Thyroid gland (tissue), 4 donors: ENCODE measurements around the gene ZNF740. TPM values are rescaled to one million over a fixed set of nuclear protein-coding genes. Genes with fewer than 3 reads are reported as not detected.
"Not testable (repeated sequence)": the region's sequence is repeated elsewhere in the genome, so short reads cannot be mapped to it uniquely, and the experiment has no call there.

Experiments
- DNase-seq, 2 donors: peaks; one replicate each; pipeline ENCODE4 v3.0.0-alpha.2; 2019
- H3K27ac ChIP-seq, 3 donors: fragments of 200-600 bp; sonication (generic); 1 replicate in 2 of 3; 2 replicates in 1 of 3; pipeline ENCODE4 v1.5.1; 2016 to 2019; ENCODE audit warnings: mild to moderate bottlenecking in 1 of 3, moderate library complexity in 1 of 3
- H3K27me3 ChIP-seq: fragments of 200-600 bp; sonication (generic); one replicate; pipeline ENCODE4 v1.5.1; 2019
- H3K36me3 ChIP-seq, 2 donors: fragments of 200-600 bp; sonication (generic); one replicate each; pipeline ENCODE4 v1.5.1; 2016 to 2019
- H3K4me1 ChIP-seq, 2 donors: fragments of 200-600 bp; sonication (generic); one replicate each; pipeline ENCODE4 v1.5.1; 2017 to 2019
- H3K4me3 ChIP-seq, 3 donors: fragments of 200-600 bp; sonication (generic); replicated peaks in 1 of 3; 1 replicate in 2 of 3; 2 replicates in 1 of 3; pipeline ENCODE4 v1.5.1; 2016; ENCODE audit warnings: mild to moderate bottlenecking in 1 of 3
- H3K9me3 ChIP-seq: fragments of 200-600 bp; sonication (generic); one replicate; pipeline ENCODE4 v1.5.1; 2017
- POLR2A ChIP-seq, 2 donors: fragments of 450-650 bp; IDR thresholded peaks; one replicate each; pipeline ENCODE4 v1.6.1; 2017; ENCODE audit warnings: antibody characterized with exemption in 2 of 2, mild to moderate bottlenecking in 2 of 2, moderate library complexity in 1 of 2
- WGBS, 2 donors: methylation state at CpG; one replicate each; pipeline ENCODE4 v1.1.5; 2017; 5-methylcytosine and 5-hydroxymethylcytosine counted together
- intact Hi-C: fragments of 100-400 bp; cut with DNase I; formaldehyde crosslinking; loops from one replicate; pipeline ENCODE4 v1.15.1; 2023
- total RNA-seq, 4 donors: library from RNA; depleted of rRNA; stranded (reverse); fragments of >200 nt; gene quantifications; one replicate each; pipeline ENCODE4 v1.2.3, GENCODE V29; 2016
- TF ChIP-seq, protein P1 (sequence below), 6 experiments: fragments of 200-600 bp in 3 of 6; fragments of 450-650 bp in 3 of 6; sonication (generic) in 3 of 6; IDR thresholded peaks; one replicate each; pipeline ENCODE4 v1.5.1; 2016 to 2019; ENCODE audit warnings: antibody characterized with exemption in 6 of 6, mild to moderate bottlenecking in 2 of 6, inconsistent platforms in 1 of 6, moderate library complexity in 1 of 6

Gene ZNF740
- total RNA-seq, 4 donors from 2014 or later = 16.5 to 22.8 (median 20.6) TPM

DNA sequence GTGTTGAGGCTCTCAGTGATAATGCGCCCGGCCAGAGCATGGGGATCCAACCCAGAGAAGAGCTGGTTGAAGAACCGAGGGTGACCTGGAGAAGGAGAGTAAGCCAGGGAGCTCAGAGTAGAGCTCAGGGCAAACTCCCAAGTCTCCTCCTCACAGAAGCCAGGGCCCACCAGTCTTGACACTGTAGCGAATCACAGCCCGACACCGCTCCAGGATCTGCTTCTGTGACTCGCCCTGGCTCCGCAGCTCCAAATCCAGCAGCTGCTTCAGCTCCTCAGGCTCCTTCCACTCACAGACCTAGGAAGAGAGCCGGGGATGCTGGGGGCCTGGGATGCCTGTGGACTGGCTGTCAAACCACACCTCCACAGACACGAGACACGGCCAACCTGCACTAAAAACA, 8.2 kb upstream of the ZNF740 start:
- Histone ChIP-seq H3K9me3 (no peaks in the 10 kb centered on the region), H3K4me1 (no peaks in the 10 kb centered on the region), H3K27me3 (no peaks in the 10 kb centered on the region), H3K4me3 (no peak overlapping the region), H3K27ac (no peak overlapping the region), H3K36me3 (peaks cover 0 to 4% of the 10 kb centered on the region in 2 donors)
- WGBS, 2 donors = 93 to 95% methylated on average over 11 of the region's 11 CpGs
- TF ChIP-seq, protein P1, sequence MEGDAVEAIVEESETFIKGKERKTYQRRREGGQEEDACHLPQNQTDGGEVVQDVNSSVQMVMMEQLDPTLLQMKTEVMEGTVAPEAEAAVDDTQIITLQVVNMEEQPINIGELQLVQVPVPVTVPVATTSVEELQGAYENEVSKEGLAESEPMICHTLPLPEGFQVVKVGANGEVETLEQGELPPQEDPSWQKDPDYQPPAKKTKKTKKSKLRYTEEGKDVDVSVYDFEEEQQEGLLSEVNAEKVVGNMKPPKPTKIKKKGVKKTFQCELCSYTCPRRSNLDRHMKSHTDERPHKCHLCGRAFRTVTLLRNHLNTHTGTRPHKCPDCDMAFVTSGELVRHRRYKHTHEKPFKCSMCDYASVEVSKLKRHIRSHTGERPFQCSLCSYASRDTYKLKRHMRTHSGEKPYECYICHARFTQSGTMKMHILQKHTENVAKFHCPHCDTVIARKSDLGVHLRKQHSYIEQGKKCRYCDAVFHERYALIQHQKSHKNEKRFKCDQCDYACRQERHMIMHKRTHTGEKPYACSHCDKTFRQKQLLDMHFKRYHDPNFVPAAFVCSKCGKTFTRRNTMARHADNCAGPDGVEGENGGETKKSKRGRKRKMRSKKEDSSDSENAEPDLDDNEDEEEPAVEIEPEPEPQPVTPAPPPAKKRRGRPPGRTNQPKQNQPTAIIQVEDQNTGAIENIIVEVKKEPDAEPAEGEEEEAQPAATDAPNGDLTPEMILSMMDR (IDR thresholded peaks at IDR 0.05) = no peak
- TF ChIP-seq POLR2A (IDR thresholded peaks at IDR 0.05) = no peak
- no peak for DNase-seq
- intact Hi-C loops = no loop called here

DNA sequence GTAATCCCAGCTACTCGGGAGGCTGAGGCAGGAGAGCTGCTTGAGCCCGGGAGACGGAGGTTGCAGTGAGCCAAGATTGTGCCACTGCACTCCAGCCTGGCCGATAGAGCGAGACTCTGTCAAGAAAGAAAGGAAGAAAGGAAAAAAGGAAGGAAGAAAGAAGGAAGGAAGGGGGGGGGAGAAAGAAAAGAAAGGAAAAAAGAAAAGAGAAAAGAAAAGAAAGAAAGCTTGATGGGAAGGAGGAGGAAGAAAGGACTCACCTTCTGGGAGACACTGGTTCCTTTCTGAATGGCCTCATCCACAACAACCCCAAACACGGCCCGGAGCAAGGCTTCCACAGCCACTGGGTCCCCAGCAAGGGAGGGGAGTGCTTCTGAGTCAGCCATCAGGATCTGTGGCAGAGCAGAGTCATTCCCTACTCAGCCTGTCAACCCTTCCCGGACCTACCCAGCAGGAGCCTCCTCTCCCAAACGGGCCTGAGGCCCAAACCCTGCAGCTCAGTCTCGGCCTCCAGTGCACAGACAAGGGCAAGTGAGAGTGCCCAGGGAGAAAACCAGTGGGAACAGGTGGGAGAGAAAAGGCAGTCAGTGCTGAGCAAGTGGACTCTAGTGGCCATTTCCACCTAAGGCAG, 7.3 kb upstream of the ZNF740 start:
- intact Hi-C loops = no loop called here
- no peak for DNase-seq
- peaks cover 0 to 4% of the 10 kb centered on the region in 2 donors for H3K36me3 ChIP-seq
- H3K4me1 ChIP-seq = no peaks in the 10 kb centered on the region
- no peaks in the 10 kb centered on the region for H3K27me3 ChIP-seq
- WGBS, 2 donors = 87 to 92% methylated on average over 8 to 10 of the region's 10 CpGs
- no peak overlapping the region for H3K4me3 ChIP-seq
- H3K9me3 ChIP-seq = no peaks in the 10 kb centered on the region
- H3K27ac ChIP-seq = no peak overlapping the region
- no peak for TF ChIP-seq POLR2A (IDR thresholded peaks at IDR 0.05)
- TF ChIP-seq, protein P1 (IDR thresholded peaks at IDR 0.05) = no peak

DNA sequence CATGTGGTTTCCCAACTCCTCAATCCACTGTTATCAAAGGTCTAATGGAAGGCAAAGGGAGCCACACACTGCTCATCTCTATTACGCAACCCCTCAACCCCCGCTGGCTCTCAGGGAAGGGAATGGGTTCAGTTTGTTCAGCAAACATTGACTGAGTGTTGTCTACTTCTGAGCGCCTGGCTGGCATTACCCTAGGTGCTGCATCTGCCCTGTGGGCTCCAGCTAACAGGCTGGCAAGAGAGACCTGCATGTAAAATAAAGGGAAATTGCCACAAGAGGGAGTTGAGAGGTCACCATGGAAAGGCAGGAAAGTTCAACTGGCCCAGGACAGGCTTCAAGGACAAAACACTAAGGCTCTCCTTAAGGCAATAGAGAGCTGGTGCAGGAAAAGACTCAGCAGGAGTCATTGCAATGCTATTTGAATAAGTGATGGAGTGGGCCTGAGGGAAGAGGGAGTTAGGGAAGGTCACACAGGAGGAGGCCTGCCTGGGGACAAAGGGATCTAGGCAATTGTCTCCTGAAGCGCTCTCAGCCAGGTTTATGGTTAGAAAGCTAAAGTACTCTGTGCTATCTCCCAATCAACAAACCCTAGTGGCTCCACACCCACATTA, 5.5 kb upstream of the ZNF740 start:
- no peak for DNase-seq

DNA sequence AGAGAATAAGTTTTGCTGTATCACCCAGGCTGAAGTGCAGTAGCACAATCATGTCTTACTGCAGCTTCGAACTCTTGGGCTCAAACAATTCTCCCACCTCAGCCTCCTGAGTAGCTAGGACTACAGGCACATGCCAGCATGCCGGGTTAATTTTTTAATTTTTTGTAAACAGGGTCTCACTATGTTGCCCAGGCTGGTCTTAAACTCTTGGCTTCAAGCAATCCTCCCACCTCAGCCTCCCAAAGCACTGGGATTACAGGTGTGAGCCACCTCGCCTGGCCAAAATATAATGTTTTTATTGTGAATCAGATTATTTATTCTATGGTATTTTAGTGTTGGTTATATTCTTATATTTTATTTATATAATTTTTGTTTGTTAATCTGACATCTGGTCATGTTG, 3.8 kb upstream of the ZNF740 start:
- no peak overlapping the region for H3K4me3 ChIP-seq
- no peaks in the 10 kb centered on the region for H3K27me3 ChIP-seq
- WGBS, 2 donors = 98 to 99% methylated on average over 3 of the region's 3 CpGs
- intact Hi-C loops = no loop called here
- no peak for DNase-seq
- no peak overlapping the region for H3K27ac ChIP-seq
- H3K4me1 ChIP-seq = peaks cover 6 to 9% of the 10 kb centered on the region in 2 donors
- TF ChIP-seq, protein P1 (IDR thresholded peaks at IDR 0.05) = no peak
- no peak for TF ChIP-seq POLR2A (IDR thresholded peaks at IDR 0.05)
- peaks cover 1 to 4% of the 10 kb centered on the region in 2 donors for H3K36me3 ChIP-seq
- no peaks in the 10 kb centered on the region for H3K9me3 ChIP-seq

More for the DNA sequence above, 5.5 kb upstream of the ZNF740 start:
- no peak overlapping the region for H3K27ac ChIP-seq
- peaks cover 0 to 4% of the 10 kb centered on the region in 2 donors for H3K36me3 ChIP-seq
- no peaks in the 10 kb centered on the region for H3K27me3 ChIP-seq
- 81 to 86% methylated on average over 4 of the region's 4 CpGs for WGBS, 2 donors
- no peak for TF ChIP-seq POLR2A (IDR thresholded peaks at IDR 0.05)
- TF ChIP-seq, protein P1 (IDR thresholded peaks at IDR 0.05) = peak in 2 of 6 experiments; percentile 25 to 26
- H3K4me1 ChIP-seq = peaks cover 0 to 5% of the 10 kb centered on the region in 2 donors
- intact Hi-C loops = no loop called here
- H3K9me3 ChIP-seq = no peaks in the 10 kb centered on the region
- H3K4me3 ChIP-seq = no peak overlapping the region

DNA sequence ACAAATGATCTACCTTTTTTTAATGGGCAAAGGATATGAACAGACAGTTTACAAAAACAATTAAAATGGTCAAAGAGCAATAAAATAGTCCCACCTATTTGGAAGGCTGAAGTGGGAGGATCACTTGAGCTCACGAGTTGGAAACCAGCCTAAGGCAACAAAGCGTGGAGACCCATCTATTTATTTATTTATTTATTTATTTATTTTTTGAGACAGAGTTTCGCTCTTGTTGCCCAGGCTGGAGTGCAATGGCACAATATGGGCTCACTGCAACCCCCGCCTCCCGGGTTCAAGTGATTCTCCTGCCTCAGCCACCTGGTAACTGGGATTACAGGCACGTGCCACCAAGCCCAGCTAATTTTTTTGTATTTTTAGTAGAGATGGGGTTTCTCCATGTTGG, 3.1 kb upstream of the ZNF740 start:
- H3K9me3 ChIP-seq, H3K36me3 ChIP-seq, H3K27ac ChIP-seq, H3K4me3 ChIP-seq, intact Hi-C loops, H3K27me3 ChIP-seq, DNase-seq: not testable (repeated sequence)
- H3K4me1 ChIP-seq = peaks cover 13 to 16% of the 10 kb centered on the region in 2 donors
- 90 to 92% methylated on average over 6 of the region's 6 CpGs for WGBS, 2 donors

DNA sequence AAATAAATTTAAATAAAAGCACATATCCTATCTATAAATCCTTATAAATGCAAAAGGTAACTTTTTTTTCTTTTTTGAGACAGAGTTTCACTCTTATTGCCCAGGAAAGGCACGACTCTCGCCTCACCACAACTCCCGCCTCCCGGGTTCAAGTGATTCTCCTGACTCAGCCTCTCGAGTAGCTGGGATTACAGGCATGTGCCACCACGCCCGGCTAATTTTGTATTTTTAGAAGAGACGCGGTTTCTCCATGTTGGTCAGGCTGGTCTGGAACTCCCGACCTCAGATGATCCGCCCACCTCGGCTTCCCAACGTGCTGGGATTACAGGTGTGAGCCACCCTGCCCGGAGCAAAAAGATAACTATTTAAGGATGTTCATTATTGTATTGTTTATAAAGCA, 1.7 kb upstream of the ZNF740 start:
- DNase-seq, intact Hi-C loops: not testable (repeated sequence)

More for the DNA sequence above, 1.7 kb upstream of the ZNF740 start:
- H3K27ac ChIP-seq, H3K4me3 ChIP-seq, H3K9me3 ChIP-seq, H3K27me3 ChIP-seq: not testable (repeated sequence)
- Histone ChIP-seq H3K4me1 (peaks cover 22 to 28% of the 10 kb centered on the region in 2 donors), H3K36me3 (peaks cover 17 to 20% of the 10 kb centered on the region in 2 donors)
- 94 to 95% methylated on average over 14 of the region's 14 CpGs for WGBS, 2 donors
